ENCODE data around the gene PTPRM.

- TF ChIP-seq, protein P1, sequence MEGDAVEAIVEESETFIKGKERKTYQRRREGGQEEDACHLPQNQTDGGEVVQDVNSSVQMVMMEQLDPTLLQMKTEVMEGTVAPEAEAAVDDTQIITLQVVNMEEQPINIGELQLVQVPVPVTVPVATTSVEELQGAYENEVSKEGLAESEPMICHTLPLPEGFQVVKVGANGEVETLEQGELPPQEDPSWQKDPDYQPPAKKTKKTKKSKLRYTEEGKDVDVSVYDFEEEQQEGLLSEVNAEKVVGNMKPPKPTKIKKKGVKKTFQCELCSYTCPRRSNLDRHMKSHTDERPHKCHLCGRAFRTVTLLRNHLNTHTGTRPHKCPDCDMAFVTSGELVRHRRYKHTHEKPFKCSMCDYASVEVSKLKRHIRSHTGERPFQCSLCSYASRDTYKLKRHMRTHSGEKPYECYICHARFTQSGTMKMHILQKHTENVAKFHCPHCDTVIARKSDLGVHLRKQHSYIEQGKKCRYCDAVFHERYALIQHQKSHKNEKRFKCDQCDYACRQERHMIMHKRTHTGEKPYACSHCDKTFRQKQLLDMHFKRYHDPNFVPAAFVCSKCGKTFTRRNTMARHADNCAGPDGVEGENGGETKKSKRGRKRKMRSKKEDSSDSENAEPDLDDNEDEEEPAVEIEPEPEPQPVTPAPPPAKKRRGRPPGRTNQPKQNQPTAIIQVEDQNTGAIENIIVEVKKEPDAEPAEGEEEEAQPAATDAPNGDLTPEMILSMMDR (IDR thresholded peaks at IDR 0.05): no peak
- TF ChIP-seq EZH2 (IDR thresholded peaks at IDR 0.05): no peak
- TF ChIP-seq EZH2phosphoT487 (IDR thresholded peaks at IDR 0.05): no peak
These were observed 55.6 kb downstream of the PTPRM start for GRCh38 chr18:7622721-7623120.

Measured in neural progenitor cell (in vitro differentiated cells).